Activated CD4-positive, alpha-beta T cell treated with anti-CD3 and anti-CD28 coated beads, Interleukin-10, Interleukin-2, amounts not matched to agents 100 ng/mL and 50 ng/mL, durations not matched to agents 16 hours and 8 hours (primary cell): ENCODE data around the gene MAN2A2.
A peak's percentile ranks its signal among the peaks of the same experiment; 100 is the strongest.
"Not testable (repeated sequence)": the region's sequence is repeated elsewhere in the genome, so short reads cannot be mapped to it uniquely, and the experiment has no call there.

Source experiments
- DNase-seq: peaks from one replicate; pipeline ENCODE4 v3.0.0-alpha.2; 2020

Gene MAN2A2

GRCh38 chr15:90922712-90923322 is 19.7 kb downstream of the MAN2A2 start:
- DNase-seq = peak; percentile 85

DNA sequence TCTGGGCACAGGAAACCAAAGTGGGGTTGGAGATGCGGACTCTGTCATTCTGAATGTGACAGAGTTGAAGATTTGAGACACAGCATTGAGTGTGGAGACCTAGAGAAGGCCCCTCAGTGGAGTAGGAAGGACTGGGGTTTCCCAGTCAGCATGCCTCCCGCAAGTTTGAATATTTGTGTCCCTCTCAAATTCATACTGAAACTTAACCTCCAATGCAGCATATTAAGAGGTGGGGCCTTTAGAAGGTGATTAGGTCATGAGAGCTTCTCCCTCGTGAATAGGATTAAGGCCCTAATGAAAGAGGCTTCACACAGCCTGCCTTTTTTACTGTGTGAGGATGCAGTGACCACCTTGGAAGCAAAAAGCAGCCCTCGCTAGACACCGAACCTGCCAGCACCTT is 21.3 kb downstream of the MAN2A2 start:
- peak; percentile 81 for DNase-seq

DNA sequence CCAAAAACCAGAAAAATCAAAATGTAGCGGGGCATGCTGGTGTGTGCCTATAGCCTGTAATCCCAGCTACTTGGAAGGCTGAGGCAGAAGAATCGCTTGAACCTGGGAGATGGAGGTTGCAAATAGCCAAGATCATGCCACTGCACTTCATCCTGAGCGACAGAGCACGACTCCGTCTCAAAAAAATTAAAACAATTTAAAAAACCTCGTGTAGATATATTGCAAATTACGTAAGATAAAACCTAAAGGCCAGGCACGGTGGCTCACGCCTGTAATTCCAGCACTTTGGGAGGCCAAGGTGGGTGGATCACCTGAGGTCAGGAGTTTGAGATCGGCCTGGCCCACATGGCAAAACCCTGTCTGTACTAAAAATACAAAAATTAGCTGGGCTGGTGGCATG is 23.7 kb downstream of the MAN2A2 start:
- DNase-seq = not testable (repeated sequence)

GRCh38 chr15:90928106-90928505 is 25.0 kb downstream of the MAN2A2 start:
- DNase-seq = not testable (repeated sequence)

DNA sequence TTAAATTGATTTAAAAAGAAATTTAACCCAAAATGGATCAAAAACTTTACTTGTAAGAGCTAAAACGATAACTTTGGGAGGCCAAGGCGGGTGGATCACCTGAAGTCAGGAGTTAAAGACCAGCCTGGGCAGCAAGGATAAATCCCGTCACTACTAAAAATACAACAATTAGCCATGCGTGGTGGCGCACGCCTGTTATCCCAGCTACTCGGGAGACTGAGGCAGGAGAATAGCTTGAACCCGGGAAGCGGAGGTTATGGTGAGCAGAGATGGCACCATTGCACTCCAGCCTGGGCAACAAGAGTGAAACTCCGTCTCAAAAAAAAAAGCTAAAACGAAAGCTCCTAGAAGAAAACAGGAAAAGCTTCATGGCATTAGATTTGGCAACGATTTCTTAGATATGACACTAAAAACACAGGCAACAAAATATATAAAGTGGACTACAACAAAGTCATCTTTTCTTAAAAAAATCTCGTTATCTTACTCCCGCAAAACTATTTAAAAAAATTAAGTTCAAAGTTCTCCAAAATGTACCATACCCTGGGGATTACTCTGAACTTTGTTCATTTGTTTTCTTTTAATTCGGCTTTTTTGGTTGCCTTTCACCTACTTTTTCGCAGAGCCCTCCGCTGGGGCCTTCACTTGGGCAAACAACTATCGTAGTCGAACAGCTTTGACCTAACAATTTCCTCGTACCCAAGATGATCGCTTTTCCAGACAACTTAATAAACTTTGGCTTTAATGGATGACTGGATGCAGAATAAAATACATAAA is 26.3 kb downstream of the MAN2A2 start:
- no peak for DNase-seq

- peak; percentile 44 for DNase-seq
Observed at GRCh38 chr15:90930861-90931574, 27.9 kb downstream of the MAN2A2 start.

DNA sequence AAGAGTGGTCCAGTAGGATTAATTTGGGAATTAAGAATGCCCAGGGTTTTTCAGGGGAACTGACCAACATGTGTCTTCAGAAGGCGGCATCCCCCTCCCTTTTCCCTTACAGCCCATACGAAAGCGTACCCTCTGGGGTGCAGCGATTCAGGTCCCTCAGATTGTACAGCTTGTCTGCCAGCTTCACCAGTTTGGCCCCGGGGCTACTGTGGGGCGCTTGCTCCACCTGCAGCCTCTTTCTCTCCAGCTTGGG is 28.4 kb downstream of the MAN2A2 start:
- DNase-seq = no peak

GRCh38 chr15:90931828-90932659 is 28.9 kb downstream of the MAN2A2 start, which contains the start of gene HDDC3:
TSS of gene HDDC3 (minus strand) at chr15:90932549. CDS start at chr15:90932540, 9 bp downstream.
- peak; percentile 94 for DNase-seq

GRCh38 chr15:90932660-90932991 is 29.5 kb downstream of the MAN2A2 start:
- DNase-seq = no peak

- DNase-seq = no peak
Observed at GRCh38 chr15:90933301-90933700, 30.2 kb downstream of the MAN2A2 start.

DNA sequence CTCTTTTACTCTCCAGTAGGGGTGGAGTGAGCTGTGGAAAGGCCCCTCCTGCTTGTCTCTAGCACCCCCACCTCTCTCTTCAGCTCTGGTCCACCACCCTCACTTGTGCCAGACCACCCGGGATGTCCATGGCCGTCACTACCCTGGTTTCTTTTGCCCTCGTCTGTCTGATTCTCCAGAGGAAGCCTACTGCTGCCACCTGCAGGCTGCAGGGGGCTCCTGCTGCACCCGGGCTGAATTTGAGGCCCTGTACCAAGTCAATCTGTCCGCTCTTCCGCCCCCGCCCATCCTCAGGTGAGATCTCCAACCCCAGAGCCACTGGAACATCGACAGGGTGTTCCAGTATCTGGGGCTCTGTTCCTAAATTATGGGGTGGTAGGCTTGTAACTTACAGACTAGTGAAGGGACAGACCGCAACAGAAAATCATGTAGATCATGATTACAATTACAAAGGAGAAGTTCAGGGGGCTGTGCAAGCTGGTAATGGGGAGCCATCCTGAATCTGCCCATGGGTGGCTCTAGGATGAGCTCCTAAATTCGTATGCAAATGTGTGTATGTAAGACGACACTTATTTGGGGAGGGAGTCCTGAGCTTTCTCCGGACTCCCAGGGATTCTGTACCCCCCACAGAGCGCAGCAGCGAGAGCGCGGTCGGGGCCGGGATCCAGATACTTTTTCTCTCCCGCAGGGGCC is 31.3 kb downstream of the MAN2A2 start:
- peak; percentile 94 for DNase-seq

- DNase-seq = peak; percentile 97
Observed at GRCh38 chr15:90934949-90935751, 32.0 kb downstream of the MAN2A2 start, which contains the start of gene UNC45A. TSS of gene UNC45A (plus strand) at chr15:90935285. CDS start at chr15:90935325, 40 bp downstream.

GRCh38 chr15:90936823-90937222 is 33.7 kb downstream of the MAN2A2 start:
- DNase-seq = no peak

DNA sequence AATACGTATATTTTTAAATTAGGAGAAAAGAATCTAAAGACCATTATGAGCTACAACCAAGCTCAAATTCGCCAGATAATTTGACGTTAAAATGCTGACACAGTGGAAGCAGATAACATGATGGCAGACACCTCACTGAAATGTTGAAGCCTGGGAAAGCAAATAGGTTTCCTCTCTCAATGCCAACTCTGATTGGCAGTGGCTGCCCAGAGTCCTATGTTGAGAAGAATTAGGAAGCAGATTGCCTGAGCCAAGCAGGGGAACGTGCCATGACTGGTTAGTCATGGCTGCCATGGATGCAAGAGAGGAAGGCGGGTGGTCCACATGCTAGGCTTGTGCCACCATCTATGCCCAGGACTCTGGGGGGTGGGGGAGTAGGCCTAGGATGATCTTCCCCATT is 35.2 kb downstream of the MAN2A2 start:
- DNase-seq = no peak

GRCh38 chr15:90939756-90940155 is 36.7 kb downstream of the MAN2A2 start:
- no peak for DNase-seq

GRCh38 chr15:90941038-90941437 is 37.9 kb downstream of the MAN2A2 start:
- no peak for DNase-seq

DNA sequence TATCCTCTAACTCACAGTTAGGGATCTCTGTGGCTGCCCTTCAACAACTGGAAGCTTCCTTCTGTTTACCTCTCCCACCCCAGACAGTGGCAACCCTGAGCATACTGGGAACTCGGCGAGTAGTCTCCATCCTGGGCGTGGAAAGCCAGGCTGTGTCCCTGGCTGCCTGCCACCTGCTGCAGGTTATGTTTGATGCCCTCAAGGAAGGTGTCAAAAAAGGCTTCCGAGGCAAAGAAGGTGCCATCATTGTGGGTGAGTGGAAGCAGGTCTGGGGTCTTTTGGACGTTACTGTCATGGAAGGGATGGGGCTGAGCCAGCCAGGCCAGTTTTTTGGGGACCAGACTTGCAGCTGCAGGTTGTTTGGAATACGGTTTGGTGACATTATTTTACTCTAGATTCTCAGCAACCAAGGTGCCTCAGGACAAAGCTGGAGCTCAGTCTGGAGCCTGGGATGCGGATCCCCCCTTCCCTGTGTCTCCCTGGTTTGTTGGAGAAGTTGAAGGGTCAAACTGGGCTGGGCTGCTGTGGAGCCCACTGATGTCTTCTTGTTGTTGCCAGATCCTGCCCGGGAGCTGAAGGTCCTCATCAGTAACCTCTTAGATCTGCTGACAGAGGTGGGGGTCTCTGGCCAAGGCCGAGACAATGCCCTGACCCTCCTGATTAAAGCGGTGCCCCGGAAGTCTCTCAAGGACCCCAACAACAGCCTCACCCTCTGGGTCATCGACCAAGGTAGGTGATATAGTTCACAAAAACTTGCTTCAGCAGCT is 39.4 kb downstream of the MAN2A2 start:
- DNase-seq = no peak

GRCh38 chr15:90945091-90945490 is 42.0 kb downstream of the MAN2A2 start:
- DNase-seq = no peak

DNA sequence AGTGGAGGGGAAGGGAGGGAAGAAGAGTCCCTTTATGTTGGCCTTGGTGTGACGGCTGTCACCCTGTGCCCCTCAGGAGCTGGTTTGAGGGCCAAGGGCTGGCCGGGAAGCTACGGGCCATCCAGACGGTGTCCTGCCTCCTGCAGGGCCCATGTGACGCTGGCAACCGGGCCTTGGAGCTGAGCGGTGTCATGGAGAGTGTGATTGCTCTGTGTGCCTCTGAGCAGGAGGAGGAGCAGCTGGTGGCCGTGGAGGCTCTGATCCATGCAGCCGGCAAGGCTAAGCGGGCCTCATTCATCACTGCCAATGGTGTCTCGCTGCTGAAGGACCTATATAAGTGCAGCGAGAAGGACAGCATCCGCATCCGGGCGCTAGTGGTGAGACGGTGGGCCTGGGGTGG is 43.4 kb downstream of the MAN2A2 start:
- DNase-seq = no peak

- DNase-seq = no peak
Observed at GRCh38 chr15:90946941-90947576, 44.0 kb downstream of the MAN2A2 start.
